ENCODE data around the gene ARL8B. TPM values are rescaled to one million over a fixed set of nuclear protein-coding genes. Genes with fewer than 3 reads are reported as not detected.
"Not testable (repeated sequence)": the region's sequence is repeated elsewhere in the genome, so short reads cannot be mapped to it uniquely, and the experiment has no call there.

Gene ARL8B
- polyA plus RNA-seq, 3 donors = 67.5 to 79.6 (median 73.4) TPM

DNA sequence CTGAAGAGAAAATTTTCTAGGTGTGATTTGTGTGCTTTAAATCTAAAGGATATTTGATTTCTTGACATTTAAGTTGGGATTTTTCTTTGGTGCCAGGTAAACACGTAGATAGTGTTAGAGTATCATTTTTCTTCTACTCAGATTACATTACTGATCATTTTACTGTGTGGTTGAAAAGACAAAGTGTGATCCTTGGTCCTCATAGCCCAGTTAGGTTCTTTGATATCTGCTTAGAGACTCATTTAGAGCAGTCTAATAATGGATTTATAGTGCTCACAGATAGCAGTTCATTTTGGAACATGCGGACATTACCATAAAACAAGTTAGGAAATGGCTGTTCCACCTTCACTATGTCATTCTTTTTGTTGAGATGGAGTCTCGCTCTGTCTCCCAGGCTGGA lies 12.4 kb downstream of the ARL8B start:
- no peak for DNase-seq (ENCODE audit: extremely low read depth in 1 of 11, low read depth in 9 of 11, low spot score in 4 of 11)

DNA sequence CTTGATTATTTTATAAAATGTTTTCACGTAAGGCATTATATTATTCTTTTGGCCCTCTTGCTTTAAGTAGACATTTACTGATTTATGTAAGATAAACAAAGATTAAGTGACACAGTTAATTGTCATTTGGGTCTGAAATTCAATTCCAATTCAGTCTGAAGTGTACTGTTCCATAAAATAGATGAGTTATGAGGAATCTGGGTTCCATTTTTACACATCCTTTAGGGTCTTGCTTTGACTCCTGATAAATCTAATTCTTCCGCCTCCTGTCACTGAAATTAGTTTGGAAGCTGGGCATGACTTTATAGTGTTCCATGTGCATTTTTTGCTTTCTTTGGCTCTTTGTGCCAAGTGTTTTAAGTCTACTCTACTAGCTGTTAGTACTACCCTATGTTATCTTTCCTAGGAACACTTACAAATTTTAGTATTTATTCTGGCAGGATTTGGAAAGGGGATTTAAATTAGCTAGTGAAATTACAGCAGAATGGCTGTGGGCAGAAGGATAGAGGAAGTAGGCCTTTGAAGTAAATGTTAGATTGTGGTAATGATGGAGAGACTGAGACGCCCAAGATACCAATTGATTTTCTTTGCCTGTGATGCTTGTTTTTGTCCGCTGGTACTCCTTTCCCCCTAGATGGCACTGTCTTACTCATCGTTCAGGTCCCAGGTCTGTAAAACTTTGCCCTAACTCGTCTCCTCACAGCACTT lies 14.3 kb downstream of the ARL8B start:
- no peak for DNase-seq (ENCODE audit: extremely low read depth in 1 of 11, low read depth in 9 of 11, low spot score in 4 of 11)

DNA sequence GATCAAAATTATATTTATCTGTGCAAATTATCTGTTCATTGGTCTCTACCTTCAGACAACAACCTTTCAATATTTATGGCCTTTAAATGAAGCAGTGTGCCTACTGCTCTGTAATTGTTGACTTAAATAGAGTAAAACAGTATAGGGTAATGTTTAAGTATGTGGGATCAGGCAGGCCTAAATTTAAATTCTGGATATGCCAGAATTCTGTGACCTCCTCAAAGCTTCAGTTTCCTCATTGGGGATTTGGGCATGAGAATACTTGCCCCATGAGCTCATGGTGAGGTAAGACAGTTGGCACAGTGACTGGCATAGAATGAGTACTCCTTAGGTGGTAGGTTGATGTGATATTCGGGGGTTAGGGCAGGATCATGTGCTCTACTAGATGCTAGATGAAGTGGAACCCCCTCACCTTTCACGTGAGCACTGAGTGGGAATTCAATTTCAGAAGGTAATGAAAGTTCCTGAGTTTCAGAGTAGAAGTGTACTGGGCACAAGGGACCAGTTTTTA lies 14.9 kb downstream of the ARL8B start:
- no peak for DNase-seq (ENCODE audit: extremely low read depth in 1 of 11, low read depth in 9 of 11, low spot score in 4 of 11)

DNA sequence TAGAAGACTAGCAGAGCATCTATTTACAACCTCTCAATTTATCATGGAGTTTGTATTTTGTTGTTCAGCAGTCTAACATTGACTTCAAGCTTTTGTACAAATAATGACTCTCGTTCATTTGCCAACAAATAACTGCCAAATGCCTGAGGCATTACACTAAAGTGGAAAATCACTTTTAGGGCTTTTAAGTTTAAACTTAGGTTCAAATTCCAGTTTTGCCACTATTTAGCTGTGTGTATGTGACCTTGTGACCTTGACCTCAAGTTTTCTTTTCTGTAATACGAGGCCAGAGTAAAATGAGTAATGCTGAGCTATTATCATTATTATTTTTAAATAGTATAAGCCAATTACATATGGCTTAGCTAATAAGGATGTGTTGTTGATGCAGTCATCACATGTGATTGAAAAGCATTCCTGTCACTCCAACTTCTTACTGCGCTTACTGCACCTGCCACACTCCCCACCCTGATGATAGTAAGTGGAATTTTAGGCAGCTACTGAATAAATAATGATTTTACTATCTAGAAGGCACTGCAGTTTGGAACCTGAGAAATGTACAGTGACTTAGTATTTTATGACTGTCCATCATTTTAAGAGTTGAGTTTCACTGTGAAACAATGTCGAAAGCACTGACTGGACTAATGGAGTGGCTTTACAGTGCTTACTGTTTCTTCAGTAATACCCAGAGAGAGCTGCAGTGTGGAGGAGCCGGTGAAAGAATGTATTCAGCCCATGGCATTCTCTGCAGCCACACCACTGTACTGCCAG lies 16.3 kb downstream of the ARL8B start:
- no peak for DNase-seq (ENCODE audit: extremely low read depth in 1 of 11, low read depth in 9 of 11, low spot score in 4 of 11)

DNA sequence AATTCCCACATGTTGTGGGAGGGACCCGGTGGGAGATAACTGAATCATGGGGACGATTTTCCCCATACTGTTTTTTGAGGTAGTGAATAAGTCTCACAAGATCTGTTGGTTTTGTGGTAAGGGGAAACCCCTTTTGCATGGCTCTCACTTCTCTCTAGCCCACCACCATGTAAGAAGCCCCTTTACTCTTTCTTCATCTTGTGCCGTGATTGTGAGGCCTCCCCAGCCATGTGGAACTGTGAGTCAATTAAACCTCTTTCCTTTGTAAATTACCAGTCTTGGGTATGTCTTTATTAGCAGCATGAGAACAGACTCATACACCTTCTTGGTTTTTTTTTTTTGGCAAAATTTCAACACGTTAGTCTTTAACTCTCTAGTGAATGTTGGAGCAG lies 18.1 kb downstream of the ARL8B start:
- DNase-seq (ENCODE audit: extremely low read depth in 1 of 11, low read depth in 9 of 11, low spot score in 4 of 11) = no peak

DNA sequence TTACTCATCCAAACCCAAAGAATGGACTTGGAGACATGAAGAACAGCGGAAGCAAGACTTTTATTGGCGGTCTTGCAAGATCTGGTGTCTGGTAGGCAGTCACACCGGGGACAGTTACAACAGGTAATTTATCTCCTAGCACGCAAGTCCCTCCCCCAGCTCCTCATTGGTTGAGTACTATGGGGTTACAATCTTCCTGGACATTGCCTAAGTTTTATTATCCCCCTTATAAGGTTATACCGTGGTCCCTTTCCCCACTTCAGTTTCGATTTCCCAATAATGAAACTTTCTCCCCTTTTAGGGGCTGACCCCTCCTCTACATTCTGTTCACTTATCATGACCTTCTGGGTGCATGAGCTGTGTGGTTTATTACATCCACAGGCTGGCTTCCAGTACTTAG lies 18.7 kb downstream of the ARL8B start:
- DNase-seq (ENCODE audit: extremely low read depth in 1 of 11, low read depth in 9 of 11, low spot score in 4 of 11) = no peak

DNA sequence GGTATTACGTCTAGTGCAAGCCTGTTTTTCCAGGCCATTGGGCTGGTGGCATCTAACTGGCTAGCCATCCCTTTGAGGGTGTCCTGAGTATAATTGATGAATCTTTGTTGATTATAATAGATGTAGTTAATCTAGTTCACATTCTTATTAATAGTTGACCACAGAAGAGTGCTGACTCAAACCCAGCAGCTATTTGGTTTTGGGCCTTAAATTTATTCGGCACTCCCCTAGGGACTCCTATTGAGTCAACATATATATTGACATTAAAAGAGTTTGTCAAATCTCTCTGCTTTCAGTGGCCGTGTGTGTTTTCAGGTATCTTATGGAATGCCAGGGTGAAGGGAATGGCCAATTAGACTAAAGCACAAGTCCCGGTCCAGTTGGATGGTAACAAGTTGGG lies 19.7 kb downstream of the ARL8B start:
- DNase-seq (ENCODE audit: extremely low read depth in 1 of 11, low read depth in 9 of 11, low spot score in 4 of 11) = no peak

DNA sequence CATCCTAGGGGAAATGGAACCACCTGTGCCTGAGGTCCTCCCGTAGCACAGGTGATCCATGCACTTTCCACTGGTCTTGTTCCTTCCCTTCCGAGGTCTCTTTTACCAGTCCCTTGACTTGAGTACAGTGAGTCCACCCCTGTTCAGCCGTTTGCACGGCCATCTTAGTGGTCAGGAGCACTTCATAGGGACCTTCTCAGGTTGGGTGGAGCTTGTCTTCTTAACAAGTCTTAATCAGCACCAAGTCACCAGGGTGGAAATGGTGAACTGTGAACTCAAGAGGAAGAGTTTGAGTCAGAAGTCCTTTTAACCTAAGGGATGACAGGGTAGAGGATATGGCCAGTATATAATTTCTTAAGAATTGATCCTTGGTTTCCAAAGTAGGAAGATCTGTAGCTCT lies 21.4 kb downstream of the ARL8B start:
- DNase-seq (ENCODE audit: extremely low read depth in 1 of 11, low read depth in 9 of 11, low spot score in 4 of 11) = no peak

DNA sequence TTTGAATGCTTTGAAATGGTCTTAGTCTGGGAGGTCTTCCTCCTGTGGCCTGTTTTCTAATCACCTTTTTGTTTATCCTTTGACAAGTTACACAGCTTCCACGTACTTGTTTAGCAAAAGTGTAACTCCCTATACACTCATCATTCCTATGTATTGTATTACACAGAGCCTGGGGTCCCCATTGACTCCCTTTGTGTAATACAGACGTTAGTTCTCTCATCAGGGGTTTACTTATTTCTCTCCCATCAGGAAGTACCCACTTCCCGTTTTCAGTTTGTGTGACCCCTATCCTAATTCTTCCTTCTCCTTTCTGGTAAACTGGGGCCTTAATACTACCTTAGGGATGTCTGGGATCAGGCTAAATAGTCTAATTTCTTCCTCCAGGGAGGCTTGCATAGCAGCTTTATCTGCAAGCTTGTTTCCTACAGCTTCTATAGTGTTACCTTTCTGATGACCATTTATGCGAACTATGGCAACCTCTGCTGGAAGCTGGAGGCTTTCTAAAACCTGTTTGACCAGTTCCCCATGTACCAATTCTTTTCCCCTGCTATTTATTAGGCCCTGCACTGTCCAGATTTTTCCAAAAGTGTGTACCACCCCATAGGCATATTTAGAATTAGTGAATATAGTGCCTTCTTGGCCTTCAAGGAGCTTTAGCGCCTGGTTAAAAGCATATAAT lies 22.4 kb downstream of the ARL8B start:
- no peak for DNase-seq (ENCODE audit: extremely low read depth in 1 of 11, low read depth in 9 of 11, low spot score in 4 of 11)

DNA sequence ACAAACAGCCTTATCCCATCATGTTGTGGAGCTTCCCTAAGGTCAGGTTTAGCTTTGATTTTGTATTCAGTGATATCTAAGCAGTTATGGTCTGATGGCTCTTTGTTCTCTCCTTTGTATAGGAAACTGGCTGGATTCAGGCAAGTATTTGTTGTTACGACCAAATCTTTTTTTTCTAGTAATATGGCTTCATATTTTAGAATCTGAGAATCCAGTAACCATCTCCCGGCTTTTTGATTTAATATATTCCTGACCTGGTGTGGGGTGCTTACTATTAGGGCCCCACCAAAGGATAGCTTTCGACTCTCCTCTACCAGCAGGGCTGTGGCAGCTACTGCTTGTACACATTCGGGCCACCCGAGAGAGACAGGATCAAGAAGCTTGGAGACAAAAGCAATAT lies 23.0 kb downstream of the ARL8B start:
- no peak for DNase-seq (ENCODE audit: extremely low read depth in 1 of 11, low read depth in 9 of 11, low spot score in 4 of 11)

DNA sequence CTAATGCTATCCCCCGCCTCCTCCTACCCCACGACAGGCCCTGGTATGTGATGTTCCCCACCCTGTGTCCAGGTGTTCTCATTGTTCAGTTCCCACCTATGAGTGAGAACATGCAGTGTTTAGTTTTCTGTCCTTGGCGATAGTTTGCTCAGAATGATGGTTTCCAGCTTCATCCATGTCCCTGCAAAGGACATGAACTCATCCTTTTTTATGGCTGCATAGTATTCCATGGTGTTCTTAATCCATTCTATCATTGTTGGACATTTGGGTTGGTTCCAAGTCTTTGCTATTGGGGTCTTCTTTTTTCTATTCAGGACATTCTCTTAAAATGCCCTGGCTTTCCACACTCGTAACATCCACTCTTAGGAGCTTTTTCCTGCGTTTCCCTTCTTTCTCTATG lies 25.1 kb downstream of the ARL8B start:
- not testable (repeated sequence) for DNase-seq (ENCODE audit: extremely low read depth in 1 of 11, low read depth in 9 of 11, low spot score in 4 of 11)

DNA sequence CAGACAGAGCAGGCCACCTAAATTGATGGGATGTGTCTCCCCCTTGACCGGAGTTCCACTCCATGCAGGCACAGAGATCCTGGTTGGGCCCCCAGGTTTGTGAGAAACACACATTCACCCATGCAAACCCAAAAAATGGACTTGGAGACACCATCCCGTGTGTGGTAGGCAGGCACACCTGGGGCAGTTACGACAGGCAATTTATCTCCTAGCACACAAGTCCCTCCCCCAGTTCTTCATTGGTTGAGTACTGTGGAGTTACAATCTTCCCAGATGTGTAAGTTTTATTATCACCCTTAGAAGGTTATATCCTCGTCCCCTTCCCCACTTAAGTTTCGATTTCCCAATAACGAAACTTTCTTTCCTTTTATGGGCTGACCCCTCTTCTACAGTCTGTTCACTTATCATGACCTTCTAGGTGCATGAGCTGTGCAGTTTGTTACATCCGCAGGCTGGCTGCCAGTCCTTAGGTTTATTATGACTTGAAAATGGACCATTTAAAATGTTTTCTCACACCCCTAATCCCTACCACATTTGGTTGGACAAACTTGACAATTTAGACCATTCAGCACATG lies 27.3 kb downstream of the ARL8B start:
- DNase-seq (ENCODE audit: extremely low read depth in 1 of 11, low read depth in 9 of 11, low spot score in 4 of 11) = no peak

DNA sequence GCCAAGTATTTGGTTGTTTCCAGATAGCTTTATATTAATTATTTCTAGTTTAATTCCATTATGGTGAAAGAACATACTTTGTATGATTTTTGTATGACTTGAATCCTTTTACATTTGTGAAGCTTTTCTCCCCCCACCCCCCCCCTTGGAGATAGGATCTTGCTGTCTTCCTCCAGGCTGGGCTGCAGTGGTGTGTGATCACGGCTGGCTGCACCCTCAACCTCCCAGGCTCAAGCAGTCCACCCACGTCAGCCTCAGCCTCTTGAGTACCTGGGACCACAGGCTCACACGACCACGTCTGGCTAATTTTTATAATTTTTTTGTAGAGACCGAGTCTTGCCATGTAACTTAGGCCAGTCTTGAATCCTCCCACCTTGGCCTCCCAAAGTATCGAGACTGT lies 29.5 kb downstream of the ARL8B start:
- DNase-seq (ENCODE audit: extremely low read depth in 1 of 11, low read depth in 9 of 11, low spot score in 4 of 11) = no peak

DNA sequence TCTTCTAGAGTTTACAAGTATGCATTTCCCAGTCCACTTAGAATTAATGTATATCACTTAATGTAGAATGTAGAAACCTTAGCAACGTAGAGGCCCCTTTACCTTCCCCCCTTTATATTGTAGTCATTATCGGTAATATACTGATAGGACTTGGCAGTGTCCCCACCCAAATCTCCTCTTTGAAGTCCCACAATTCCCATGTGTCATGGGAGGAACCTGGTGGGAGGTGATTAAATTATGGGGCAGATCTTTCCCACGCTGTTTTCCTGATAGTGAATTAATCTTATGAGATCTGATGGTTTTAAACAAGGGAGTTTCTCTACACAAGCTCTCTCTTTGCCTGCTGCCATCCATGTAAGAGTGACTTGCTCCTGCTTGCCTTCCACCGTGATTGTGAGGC lies 31.0 kb downstream of the ARL8B start:
- DNase-seq (ENCODE audit: extremely low read depth in 1 of 11, low read depth in 9 of 11, low spot score in 4 of 11) = no peak

DNA sequence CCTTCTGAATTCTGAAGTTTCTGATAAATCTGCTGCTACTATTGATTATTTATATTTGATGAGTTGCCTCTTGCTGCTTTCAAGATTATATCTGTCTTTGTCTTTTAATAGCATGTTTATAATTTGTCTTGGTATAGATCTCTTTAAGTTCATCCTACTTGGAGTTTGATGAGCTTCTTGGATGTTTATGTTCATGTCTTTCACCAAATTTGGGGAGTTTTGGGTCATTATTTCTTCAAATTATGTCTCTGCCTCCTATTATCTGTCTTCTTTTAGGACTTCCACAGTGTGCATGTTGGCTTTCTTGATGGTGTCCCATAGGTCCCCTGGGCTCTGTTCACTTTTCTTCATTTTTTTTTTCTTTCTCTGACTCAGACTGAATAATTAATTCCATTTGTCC lies 33.1 kb downstream of the ARL8B start:
- DNase-seq (ENCODE audit: extremely low read depth in 1 of 11, low read depth in 9 of 11, low spot score in 4 of 11) = no peak

DNA sequence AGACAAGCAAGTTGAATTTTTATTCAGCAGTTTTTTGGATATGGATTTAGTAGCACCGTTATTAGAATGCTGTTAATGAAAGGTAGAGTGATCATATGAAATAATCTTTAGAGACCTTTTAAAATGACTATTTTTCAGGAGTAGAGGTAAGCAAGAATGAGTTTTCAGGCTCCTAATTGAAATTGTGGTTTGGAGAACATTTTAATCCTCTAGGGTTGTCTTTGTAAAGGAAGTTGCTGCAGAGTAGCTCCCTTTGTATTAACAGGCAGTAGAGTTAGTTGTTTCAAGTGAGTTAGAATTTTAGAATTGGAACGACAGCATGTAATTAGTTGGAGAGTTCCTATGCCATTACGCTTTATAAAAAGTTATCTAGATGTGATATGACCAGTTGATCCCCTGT lies 38.2 kb downstream of the ARL8B start:
- no peak for DNase-seq (ENCODE audit: extremely low read depth in 1 of 11, low read depth in 9 of 11, low spot score in 4 of 11)

DNA sequence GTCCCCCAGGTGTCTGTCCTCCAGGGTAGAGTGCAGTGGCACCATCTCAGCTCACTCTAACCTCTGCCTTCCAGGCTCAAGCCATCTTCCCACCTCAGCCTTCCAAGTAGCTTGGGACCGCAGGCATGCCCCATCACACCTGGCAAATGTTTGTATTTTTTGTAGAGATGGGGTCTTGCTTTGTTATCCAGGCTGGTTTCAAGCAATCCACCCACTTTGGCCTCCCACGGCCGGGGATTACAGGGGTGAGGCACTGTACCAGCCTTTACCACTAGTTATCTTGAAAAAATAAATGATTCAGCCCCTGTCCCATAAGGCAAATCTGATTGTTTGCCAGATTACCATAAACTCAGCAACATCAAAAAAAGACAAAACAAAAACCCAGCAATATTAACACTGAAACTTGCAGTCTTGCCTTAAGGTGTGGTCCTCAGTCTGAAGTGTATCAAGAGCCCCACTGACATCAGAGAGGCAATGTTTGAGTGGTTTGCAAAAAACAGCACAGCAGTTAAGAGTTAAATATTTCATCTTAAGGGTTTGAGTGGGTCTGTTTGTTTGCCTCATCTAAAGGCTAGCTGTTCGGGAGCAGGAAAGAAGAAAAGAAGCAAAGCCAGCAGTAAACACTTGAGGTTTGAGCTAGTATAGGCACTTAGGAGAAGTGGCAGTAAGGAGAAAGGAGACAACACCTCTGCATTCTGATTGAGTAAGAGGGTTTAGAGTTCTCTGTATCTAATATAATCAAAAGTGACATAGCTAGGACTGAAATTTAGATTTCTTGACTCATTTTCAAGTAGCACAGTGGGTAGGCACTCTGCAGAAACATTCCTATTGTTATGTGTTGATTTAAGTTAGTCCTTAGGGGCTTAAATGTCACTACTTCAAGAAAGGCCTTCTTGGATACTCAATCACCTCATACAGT lies 39.1 kb downstream of the ARL8B start:
- no peak for DNase-seq (ENCODE audit: extremely low read depth in 1 of 11, low read depth in 9 of 11, low spot score in 4 of 11)

DNA sequence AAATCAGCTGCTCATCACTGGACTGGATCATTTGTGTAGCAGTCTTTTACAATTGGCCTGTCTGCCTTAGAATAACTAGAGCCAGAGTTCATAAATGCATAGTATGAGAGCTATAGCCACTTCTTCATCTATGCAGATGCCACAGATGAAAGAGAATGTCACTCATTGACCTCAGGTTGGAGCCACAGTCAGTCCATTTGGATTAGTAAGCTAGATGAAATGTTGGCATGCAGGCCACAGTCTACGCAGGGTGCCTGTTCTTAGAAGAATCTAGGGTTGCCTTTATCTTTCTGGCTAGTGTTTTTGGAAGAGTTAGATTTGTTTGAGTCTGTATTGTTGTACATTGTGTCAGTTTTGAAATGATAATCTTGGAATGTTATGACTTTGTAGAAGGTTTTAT lies 40.0 kb downstream of the ARL8B start:
- DNase-seq (ENCODE audit: extremely low read depth in 1 of 11, low read depth in 9 of 11, low spot score in 4 of 11) = no peak

DNA sequence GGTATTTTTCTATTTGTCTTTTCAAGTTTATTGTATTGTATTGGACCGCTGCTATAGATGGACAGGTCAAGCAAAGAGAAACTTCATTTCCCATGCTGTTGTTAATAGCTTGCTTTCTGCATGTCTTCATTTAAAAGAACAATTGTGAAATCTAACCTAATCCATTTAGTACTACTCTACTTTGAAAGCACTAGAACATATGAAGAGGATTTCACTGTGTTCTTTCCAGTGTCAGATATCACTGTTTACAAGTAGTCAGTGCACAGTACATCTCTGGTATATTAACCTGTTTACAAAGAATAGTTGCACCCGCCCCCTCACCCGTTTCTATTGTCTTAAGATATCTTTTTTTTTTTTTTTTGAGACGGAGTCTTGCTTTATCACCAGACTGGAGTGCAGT lies 43.6 kb downstream of the ARL8B start:
- DNase-seq (ENCODE audit: extremely low read depth in 1 of 11, low read depth in 9 of 11, low spot score in 4 of 11) = no peak
